Duodenal mucosa (tissue), 2 donors: ENCODE results near the gene KICS2.

ENCODE experiments used
- H3K27ac ChIP-seq: one replicate; pipeline ENCODE4 v1.7.0; 2013; ENCODE audit warnings: low read depth, low read length
- H3K27me3 ChIP-seq, 2 donors: one replicate each; pipeline ENCODE4 v1.7.0; 2013; ENCODE audit warnings: low read length in 2 of 2, control low read depth in 1 of 2; ENCODE audit not compliant: insufficient read depth in 2 of 2, control insufficient read depth in 1 of 2
- H3K36me3 ChIP-seq, 2 donors: one replicate each; pipeline ENCODE4 v1.7.0; 2013; ENCODE audit warnings: low read length in 2 of 2, control low read depth in 1 of 2; ENCODE audit not compliant: insufficient read depth in 2 of 2, control insufficient read depth in 1 of 2
- H3K4me1 ChIP-seq, 2 donors: one replicate each; pipeline ENCODE4 v1.7.0; 2013; ENCODE audit warnings: low read length in 2 of 2, control low read depth in 1 of 2; ENCODE audit not compliant: insufficient read depth in 2 of 2, control insufficient read depth in 1 of 2
- H3K4me3 ChIP-seq, 2 donors: one replicate each; pipeline ENCODE4 v1.7.0; 2013; ENCODE audit warnings: low read length in 2 of 2, low read depth in 1 of 2
- H3K9ac ChIP-seq, 2 donors: one replicate each; pipeline ENCODE4 v1.7.0; 2013; ENCODE audit warnings: low read length in 2 of 2, low read depth in 1 of 2
- H3K9me3 ChIP-seq, 2 donors: one replicate each; pipeline ENCODE4 v1.7.0; 2013; ENCODE audit warnings: low read length in 2 of 2, control low read depth in 1 of 2; ENCODE audit not compliant: control insufficient read depth in 1 of 2

Gene KICS2

GRCh38 chr12:64181430-64182291 is 40.4 kb downstream of the KICS2 start:
- Histone ChIP-seq H3K27me3 (no peaks in the 10 kb centered on the region), H3K9ac (no peak overlapping the region), H3K4me1 (no peaks in the 10 kb centered on the region), H3K4me3 (no peak overlapping the region), H3K9me3 (no peaks in the 10 kb centered on the region), H3K36me3 (no peaks in the 10 kb centered on the region), H3K27ac (no peak overlapping the region)

- Histone ChIP-seq H3K36me3 (no peaks in the 10 kb centered on the region), H3K4me1 (no peaks in the 10 kb centered on the region), H3K27ac (no peak overlapping the region), H3K4me3 (no peak overlapping the region), H3K9me3 (no peaks in the 10 kb centered on the region), H3K9ac (no peak overlapping the region), H3K27me3 (no peaks in the 10 kb centered on the region)
These were observed 41.1 kb downstream of the KICS2 start for GRCh38 chr12:64180951-64181350.

DNA sequence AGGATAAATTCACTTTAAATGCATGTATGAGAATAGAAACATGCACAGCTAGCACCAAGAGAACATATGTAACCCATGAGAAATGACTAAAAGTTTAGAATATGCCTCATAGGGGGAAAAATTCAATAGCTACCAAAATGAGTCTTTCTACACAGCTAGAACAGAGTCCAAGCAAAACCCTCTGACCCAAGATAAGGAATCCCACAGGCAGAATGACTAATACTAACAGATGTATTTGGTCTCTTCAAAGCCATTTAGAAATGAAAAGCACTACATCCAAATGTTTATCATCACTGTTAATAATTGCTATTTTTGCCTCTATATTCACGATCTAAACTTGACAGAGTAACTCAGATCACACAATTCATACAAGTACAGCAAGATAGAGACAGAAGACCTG is 44.0 kb downstream of the KICS2 start:
- Histone ChIP-seq H3K27me3 (no peaks in the 10 kb centered on the region), H3K9ac (no peak overlapping the region), H3K4me3 (no peak overlapping the region), H3K36me3 (no peaks in the 10 kb centered on the region), H3K4me1 (peaks cover 0 to 5% of the 10 kb centered on the region in 2 donors), H3K9me3 (no peaks in the 10 kb centered on the region), H3K27ac (no peak overlapping the region)

- H3K4me3 ChIP-seq, result no peak overlapping the region
- H3K27me3 ChIP-seq, result no peaks in the 10 kb centered on the region
- no peaks in the 10 kb centered on the region for H3K9me3 ChIP-seq
- no peak overlapping the region for H3K9ac ChIP-seq
- H3K4me1 ChIP-seq, result peaks cover 0 to 5% of the 10 kb centered on the region in 2 donors
- no peaks in the 10 kb centered on the region for H3K36me3 ChIP-seq
- H3K27ac ChIP-seq, result no peak overlapping the region
These were observed 45.1 kb downstream of the KICS2 start for GRCh38 chr12:64177001-64177400.

GRCh38 chr12:64175254-64175945 is 46.7 kb downstream of the KICS2 start:
- Histone ChIP-seq H3K4me3 (no peak overlapping the region), H3K4me1 (peaks cover 0 to 5% of the 10 kb centered on the region in 2 donors), H3K27me3 (no peaks in the 10 kb centered on the region), H3K9ac (no peak overlapping the region), H3K27ac (no peak overlapping the region), H3K36me3 (no peaks in the 10 kb centered on the region), H3K9me3 (no peaks in the 10 kb centered on the region)

DNA sequence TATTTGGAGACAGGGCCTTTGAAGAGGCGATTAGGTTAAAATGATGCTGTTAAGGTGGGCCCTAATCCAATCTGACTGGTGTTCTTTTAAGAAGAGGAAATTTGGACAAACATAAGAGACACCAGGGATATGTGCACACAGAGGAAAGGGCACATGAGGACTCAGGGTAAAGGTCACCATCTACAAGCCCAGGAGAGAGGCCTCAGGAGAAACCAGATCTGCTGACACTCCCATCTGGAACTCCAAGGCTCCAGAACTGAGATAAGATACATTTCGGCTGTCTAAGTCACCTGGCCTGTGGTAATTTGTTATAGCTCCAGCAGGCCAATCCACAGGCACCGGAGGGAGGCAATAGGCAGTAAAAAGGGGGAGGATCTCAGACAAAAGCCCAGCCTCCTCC is 48.6 kb downstream of the KICS2 start:
- Histone ChIP-seq H3K4me1 (peaks cover 0 to 5% of the 10 kb centered on the region in 2 donors), H3K4me3 (no peak overlapping the region), H3K27ac (no peak overlapping the region), H3K36me3 (no peaks in the 10 kb centered on the region), H3K9ac (no peak overlapping the region), H3K9me3 (no peaks in the 10 kb centered on the region), H3K27me3 (no peaks in the 10 kb centered on the region)
